ENCODE results near the gene TENM4. TPM values are rescaled to one million over a fixed set of nuclear protein-coding genes. Genes with fewer than 3 reads are reported as not detected.
"Not testable (repeated sequence)": the region's sequence is repeated elsewhere in the genome, so short reads cannot be mapped to it uniquely, and the experiment has no call there.

The TENM4 gene
- total RNA-seq, 2 experiments from 2014 or later, result not detected

DNA sequence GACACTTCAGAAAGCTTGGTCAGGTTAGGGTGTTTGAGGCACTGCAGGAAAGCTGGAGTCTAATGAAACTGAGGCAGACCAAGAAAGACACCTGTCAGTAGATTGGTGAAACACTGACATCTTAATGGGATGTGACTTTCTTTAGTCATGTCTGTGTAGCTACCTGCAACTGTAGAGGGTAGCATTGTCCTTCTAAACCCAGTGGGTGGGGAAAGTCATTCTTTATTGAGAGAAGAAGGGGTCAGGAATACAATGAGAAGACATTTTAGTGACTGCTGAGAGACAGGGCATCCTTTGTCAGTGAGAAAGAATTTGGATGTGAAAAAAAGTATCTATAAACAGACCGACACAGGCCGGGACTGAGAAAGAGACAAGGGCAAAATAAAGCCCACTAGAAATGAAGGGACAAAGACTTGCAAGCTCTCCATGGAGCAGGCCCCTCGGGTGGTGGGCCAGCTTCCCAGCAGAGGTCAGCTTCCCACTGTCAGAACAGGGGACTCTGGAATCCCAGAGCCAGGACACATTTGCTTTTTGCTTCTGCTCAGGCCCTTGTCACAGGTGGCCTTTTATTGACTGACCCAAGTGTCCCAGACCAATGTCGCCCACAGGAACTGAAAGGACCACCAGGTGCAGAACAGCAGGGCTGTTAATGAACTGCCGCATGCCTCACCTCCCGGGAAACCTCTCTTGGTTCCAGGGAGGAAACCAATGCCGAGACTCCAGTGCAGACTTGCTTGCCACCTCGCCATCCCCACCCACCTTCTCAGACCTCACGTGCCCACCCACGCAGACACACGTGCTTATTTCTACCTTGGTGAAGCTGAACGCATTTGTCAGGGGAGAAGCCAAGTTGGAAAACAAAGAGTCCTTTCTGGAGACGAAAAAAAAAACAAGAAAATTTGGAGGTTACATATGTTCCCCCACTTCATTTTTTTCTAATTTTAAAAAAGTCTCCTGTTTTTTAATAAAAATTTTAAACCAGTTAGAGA lies 212.8 kb downstream of the TENM4 start:
- Mint-ChIP-seq H3K27ac (no peak overlapping the region), H3K4me3 (no peak overlapping the region), H3K27me3 (no peaks in the 10 kb centered on the region), H3K9me3 (no peaks in the 10 kb centered on the region), H3K4me1 (ENCODE audit: low read depth) (no peaks in the 10 kb centered on the region), H3K36me3 (ENCODE audit: low read depth) (no peaks in the 10 kb centered on the region)
- no peak for DNase-seq
- TF ChIP-seq, protein P1, sequence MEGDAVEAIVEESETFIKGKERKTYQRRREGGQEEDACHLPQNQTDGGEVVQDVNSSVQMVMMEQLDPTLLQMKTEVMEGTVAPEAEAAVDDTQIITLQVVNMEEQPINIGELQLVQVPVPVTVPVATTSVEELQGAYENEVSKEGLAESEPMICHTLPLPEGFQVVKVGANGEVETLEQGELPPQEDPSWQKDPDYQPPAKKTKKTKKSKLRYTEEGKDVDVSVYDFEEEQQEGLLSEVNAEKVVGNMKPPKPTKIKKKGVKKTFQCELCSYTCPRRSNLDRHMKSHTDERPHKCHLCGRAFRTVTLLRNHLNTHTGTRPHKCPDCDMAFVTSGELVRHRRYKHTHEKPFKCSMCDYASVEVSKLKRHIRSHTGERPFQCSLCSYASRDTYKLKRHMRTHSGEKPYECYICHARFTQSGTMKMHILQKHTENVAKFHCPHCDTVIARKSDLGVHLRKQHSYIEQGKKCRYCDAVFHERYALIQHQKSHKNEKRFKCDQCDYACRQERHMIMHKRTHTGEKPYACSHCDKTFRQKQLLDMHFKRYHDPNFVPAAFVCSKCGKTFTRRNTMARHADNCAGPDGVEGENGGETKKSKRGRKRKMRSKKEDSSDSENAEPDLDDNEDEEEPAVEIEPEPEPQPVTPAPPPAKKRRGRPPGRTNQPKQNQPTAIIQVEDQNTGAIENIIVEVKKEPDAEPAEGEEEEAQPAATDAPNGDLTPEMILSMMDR (IDR thresholded peaks at IDR 0.05), result no peak
- ChIA-PET POLR2A (no interaction called here), CTCF (no interaction called here)
- ATAC-seq, result no peak
- intact Hi-C loops (cut with micrococcal nuclease), result no loop called here

- ChIA-PET POLR2A (no interaction called here), CTCF (no interaction called here)
- ATAC-seq (no peak), DNase-seq (no peak)
- Mint-ChIP-seq H3K36me3 (ENCODE audit: low read depth) (no peaks in the 10 kb centered on the region), H3K4me1 (ENCODE audit: low read depth) (no peaks in the 10 kb centered on the region), H3K27me3 (peaks cover 3% of the 10 kb centered on the region), H3K27ac (no peak overlapping the region), H3K9me3 (peaks cover 5% of the 10 kb centered on the region), H3K4me3 (no peak overlapping the region)
- intact Hi-C loops (cut with micrococcal nuclease), result no loop called here
- TF ChIP-seq, protein P1 (IDR thresholded peaks at IDR 0.05), result no peak
Observed at GRCh38 chr11:79227308-79227707, 213.5 kb downstream of the TENM4 start.

GRCh38 chr11:79226126-79226525 lies 214.7 kb downstream of the TENM4 start:
- H3K9me3 Mint-ChIP-seq, result peaks cover 5% of the 10 kb centered on the region
- CTCF ChIA-PET, result no interaction called here
- H3K4me1 Mint-ChIP-seq (ENCODE audit: low read depth), result no peaks in the 10 kb centered on the region
- no peak overlapping the region for H3K4me3 Mint-ChIP-seq
- no peaks in the 10 kb centered on the region for H3K36me3 Mint-ChIP-seq (ENCODE audit: low read depth)
- TF ChIP-seq, protein P1 (IDR thresholded peaks at IDR 0.05), result no peak
- no peak overlapping the region for H3K27ac Mint-ChIP-seq
- peaks cover 3% of the 10 kb centered on the region for H3K27me3 Mint-ChIP-seq
- POLR2A ChIA-PET, result interaction anchor here (0.6 kb wide), 1 partner anchor 46 kb away, joined by 3 read pairs; no protein-coding TSS in a partner anchor
- no peak for DNase-seq
- intact Hi-C loops (cut with micrococcal nuclease), result no loop called here
- no peak for ATAC-seq

DNA sequence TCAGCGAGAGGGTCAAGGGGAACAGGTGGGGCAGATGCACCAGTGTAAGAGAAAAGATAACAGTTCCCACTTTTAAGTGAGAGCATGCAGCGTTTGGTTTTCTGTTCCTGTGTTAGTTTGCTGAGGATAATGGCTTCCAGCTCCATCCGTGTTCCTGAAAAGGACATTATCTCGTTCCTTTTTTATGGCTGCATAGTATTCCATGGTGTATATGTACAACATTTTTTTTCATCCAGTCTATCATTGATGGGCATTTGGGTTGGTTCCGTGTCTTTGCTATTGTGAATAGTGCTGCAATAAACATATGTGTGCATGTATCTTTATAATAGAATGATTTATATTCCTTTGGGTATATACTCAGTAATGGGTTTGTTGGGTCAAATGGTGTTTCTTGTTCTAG lies 218.7 kb downstream of the TENM4 start:
- H3K27me3 Mint-ChIP-seq; H3K9me3 Mint-ChIP-seq; ATAC-seq; DNase-seq; intact Hi-C loops (cut with micrococcal nuclease); H3K4me1 Mint-ChIP-seq (ENCODE audit: low read depth); H3K36me3 Mint-ChIP-seq (ENCODE audit: low read depth); CTCF ChIA-PET; H3K27ac Mint-ChIP-seq; H3K4me3 Mint-ChIP-seq; POLR2A ChIA-PET: not testable (repeated sequence)

DNA sequence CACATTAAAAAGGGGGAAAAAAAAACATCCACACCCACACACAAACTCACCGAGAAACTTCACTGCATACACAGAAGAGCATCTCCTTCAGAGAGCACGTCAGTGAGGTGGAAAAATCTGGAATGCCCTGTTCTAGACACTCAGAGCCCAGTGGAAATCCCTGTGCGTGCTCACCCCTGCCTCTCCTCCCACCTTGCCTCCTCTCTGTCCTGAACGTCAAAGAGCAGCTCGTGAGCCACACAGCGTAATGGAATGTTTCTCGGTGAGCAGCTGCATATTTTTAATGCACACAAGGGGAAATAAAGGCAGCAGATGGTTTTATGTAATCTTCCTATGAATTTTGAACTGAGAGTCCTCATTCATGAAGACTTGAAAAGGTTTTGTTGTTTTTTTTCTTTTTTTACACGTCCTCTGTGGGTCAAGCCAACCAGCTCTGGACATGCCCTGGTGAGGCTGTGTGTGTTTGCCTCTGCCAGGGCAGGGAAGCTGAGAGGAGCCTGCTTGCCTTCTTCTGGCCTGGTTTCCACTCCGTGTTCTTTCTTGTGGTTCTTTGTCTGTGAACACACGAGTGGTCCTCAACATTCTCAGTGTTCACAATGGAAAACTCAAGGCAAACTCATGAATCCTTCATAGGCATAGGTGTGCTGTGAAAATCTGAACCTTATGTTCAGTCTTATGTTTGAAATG lies 219.2 kb downstream of the TENM4 start:
- ChIA-PET CTCF (no interaction called here), POLR2A (no interaction called here)
- intact Hi-C loops (cut with micrococcal nuclease), result no loop called here
- H3K4me1 Mint-ChIP-seq (ENCODE audit: low read depth), result no peaks in the 10 kb centered on the region
- DNase-seq (no peak), ATAC-seq (no peak)
- H3K27ac Mint-ChIP-seq, result no peak overlapping the region
- TF ChIP-seq, protein P1 (IDR thresholded peaks at IDR 0.05), result no peak
- H3K27me3 Mint-ChIP-seq, result peaks cover 3% of the 10 kb centered on the region
- H3K4me3 Mint-ChIP-seq, result no peak overlapping the region
- H3K36me3 Mint-ChIP-seq (ENCODE audit: low read depth), result no peaks in the 10 kb centered on the region
- H3K9me3 Mint-ChIP-seq, result peaks cover 5% of the 10 kb centered on the region

Measured in activated CD8-positive, alpha-beta T cell treated with anti-CD3 and anti-CD28 coated beads for 36 hours (primary cell).